HEK293 (cell line): ENCODE results near the gene KCNT1.

Source experiments
- CTCF ChIA-PET: fragments of 350-600 bp; formaldehyde crosslinking; extraction: SDS; loops from one replicate; lab custom pipeline; 2021; ENCODE audit warnings: antibody characterized with exemption; lab: Yijun Ruan, JAX
- POLR2A ChIA-PET: fragments of 300-600 bp; formaldehyde crosslinking; extraction: SDS; loops from one replicate; lab custom pipeline; 2020; ENCODE audit warnings: antibody characterized with exemption, inconsistent platforms; lab: Yijun Ruan, JAX
- H3K27ac ChIP-seq: fragments of 200-500 bp; sonication (Bioruptor generic); 2 replicates; pipeline ENCODE4 v1.5.1; 2014; ENCODE audit warnings: low read depth, low read length, control low read depth, inconsistent platforms; ENCODE audit errors: extremely low read depth
- H3K36me3 ChIP-seq, 2 experiments: fragments of 200-500 bp in 1 of 2; sonication (Bioruptor generic) in 1 of 2; 1 replicate in 1 of 2; 2 replicates in 1 of 2; pipeline ENCODE4 v1.5.1; 2014 to 2017; ENCODE audit warnings: inconsistent platforms in 2 of 2, low read length in 2 of 2; ENCODE audit not compliant: control insufficient read depth in 2 of 2, insufficient read depth in 1 of 2
- H3K4me1 ChIP-seq: fragments of 200-500 bp; sonication (Bioruptor generic); 2 replicates; pipeline ENCODE4 v1.5.1; 2014; ENCODE audit warnings: mild to moderate bottlenecking, low read length, inconsistent platforms; ENCODE audit not compliant: control insufficient read depth, insufficient read depth
- H3K4me3 ChIP-seq: 2 replicates; pipeline ENCODE4 v1.5.1; 2011; ENCODE audit warnings: low read depth, mild to moderate bottlenecking, control low read depth, low read length, moderate library complexity
- H3K9me3 ChIP-seq: fragments of 200-500 bp; sonication (Bioruptor generic); 2 replicates; pipeline ENCODE4 v1.5.1; 2014; ENCODE audit warnings: low read depth, low read length, inconsistent platforms; ENCODE audit not compliant: control insufficient read depth, insufficient read depth
- KLF16 ChIP-seq: fragments of 450-650 bp; formaldehyde crosslinking; IDR thresholded peaks from 2 replicates; pipeline ENCODE4 v1.5.1; 2017; ENCODE audit warnings: missing biosample characterization, missing genetic modification characterization
- MZF1 ChIP-seq: fragments of 450-650 bp; formaldehyde crosslinking; IDR thresholded peaks from 2 replicates; pipeline ENCODE4 v1.5.1; 2017; ENCODE audit warnings: missing biosample characterization, missing genetic modification characterization, borderline replicate concordance
- OSR2 ChIP-seq: fragments of 450-650 bp; formaldehyde crosslinking; IDR thresholded peaks from 2 replicates; pipeline ENCODE4 v1.5.1; 2016; ENCODE audit warnings: missing biosample characterization, missing genetic modification characterization
- OVOL3 ChIP-seq: fragments of 450-650 bp; formaldehyde crosslinking; IDR thresholded peaks from 2 replicates; pipeline ENCODE4 v1.5.1; 2016; ENCODE audit warnings: missing biosample characterization, missing genetic modification characterization
- PBX3 ChIP-seq: sonication (generic); formaldehyde crosslinking; IDR thresholded peaks from 2 replicates; pipeline ENCODE4 v1.8.1; 2022; ENCODE audit warnings: mild to moderate bottlenecking, moderate library complexity, missing genetic modification reagents
- PRDM4 ChIP-seq: fragments of 450-650 bp; formaldehyde crosslinking; IDR thresholded peaks from 2 replicates; pipeline ENCODE4 v1.5.1; 2017; ENCODE audit warnings: missing biosample characterization, missing genetic modification characterization
- SCRT1 ChIP-seq: fragments of 450-650 bp; formaldehyde crosslinking; IDR thresholded peaks from 2 replicates; pipeline ENCODE4 v1.5.1; 2016; ENCODE audit warnings: missing biosample characterization, missing genetic modification characterization, borderline replicate concordance
- SETDB1 ChIP-seq: IDR thresholded peaks from one replicate; pipeline ENCODE4 v1.6.1; 2017; ENCODE audit warnings: mild to moderate bottlenecking, low read length, moderate library complexity, mixed read lengths; ENCODE audit not compliant: insufficient read length
- SP7 ChIP-seq: fragments of 450-650 bp; formaldehyde crosslinking; IDR thresholded peaks from 2 replicates; pipeline ENCODE4 v1.5.1; 2016; ENCODE audit warnings: missing biosample characterization, missing genetic modification characterization
- YY2 ChIP-seq: fragments of 450-650 bp; formaldehyde crosslinking; IDR thresholded peaks from 2 replicates; pipeline ENCODE4 v1.5.1; 2016; ENCODE audit warnings: missing biosample characterization, missing genetic modification characterization
- ZBTB48 ChIP-seq: fragments of 450-650 bp; formaldehyde crosslinking; IDR thresholded peaks from 2 replicates; pipeline ENCODE4 v1.5.1; 2016; ENCODE audit warnings: missing biosample characterization, missing genetic modification characterization
- ZBTB8A ChIP-seq: fragments of 450-650 bp; formaldehyde crosslinking; IDR thresholded peaks from 2 replicates; pipeline ENCODE4 v1.5.1; 2016; ENCODE audit warnings: missing biosample characterization, missing genetic modification characterization
- ZNF10 ChIP-seq: fragments of 450-650 bp; formaldehyde crosslinking; IDR thresholded peaks from 2 replicates; pipeline ENCODE4 v1.5.1; 2017; ENCODE audit warnings: missing biosample characterization, missing genetic modification characterization
- ZNF16 ChIP-seq: fragments of 450-650 bp; formaldehyde crosslinking; IDR thresholded peaks from 2 replicates; pipeline ENCODE4 v1.5.1; 2016; ENCODE audit warnings: low read depth, missing biosample characterization, missing genetic modification characterization
- ZNF174 ChIP-seq: fragments of 450-650 bp; formaldehyde crosslinking; IDR thresholded peaks from 2 replicates; pipeline ENCODE4 v1.5.0; 2017; ENCODE audit warnings: missing biosample characterization, mild to moderate bottlenecking, missing genetic modification characterization
- ZNF211 ChIP-seq: fragments of 450-650 bp; formaldehyde crosslinking; IDR thresholded peaks from 2 replicates; pipeline ENCODE4 v1.5.1; 2016; ENCODE audit warnings: low read depth, missing biosample characterization, missing genetic modification characterization
- ZNF223 ChIP-seq: fragments of 450-650 bp; formaldehyde crosslinking; IDR thresholded peaks from 2 replicates; pipeline ENCODE4 v1.5.1; 2016; ENCODE audit warnings: missing biosample characterization, missing genetic modification characterization
- ZNF248 ChIP-seq: fragments of 450-650 bp; formaldehyde crosslinking; IDR thresholded peaks from 2 replicates; pipeline ENCODE4 v1.5.1; 2017; ENCODE audit warnings: missing biosample characterization, missing genetic modification characterization
- ZNF324 ChIP-seq: fragments of 450-650 bp; formaldehyde crosslinking; IDR thresholded peaks from 2 replicates; pipeline ENCODE4 v1.5.1; 2016; ENCODE audit warnings: missing biosample characterization, missing genetic modification characterization
- ZNF426 ChIP-seq: fragments of 450-650 bp; formaldehyde crosslinking; IDR thresholded peaks from 2 replicates; pipeline ENCODE4 v1.5.1; 2017; ENCODE audit warnings: missing biosample characterization, missing genetic modification characterization, mild to moderate bottlenecking, inconsistent platforms, moderate library complexity
- ZNF513 ChIP-seq: fragments of 450-650 bp; IDR thresholded peaks from 2 replicates; pipeline ENCODE4 v1.5.1; 2018; ENCODE audit warnings: missing biosample characterization, missing genetic modification characterization
- ZNF514 ChIP-seq: fragments of 450-650 bp; formaldehyde crosslinking; IDR thresholded peaks from 2 replicates; pipeline ENCODE4 v1.5.1; 2016; ENCODE audit warnings: missing biosample characterization, missing genetic modification characterization
- ZNF529 ChIP-seq: fragments of 450-650 bp; formaldehyde crosslinking; IDR thresholded peaks from 2 replicates; pipeline ENCODE4 v1.5.1; 2017; ENCODE audit warnings: missing genetic modification characterization, missing biosample characterization; ENCODE audit not compliant: insufficient replicate concordance
- ZNF548 ChIP-seq: fragments of 450-650 bp; formaldehyde crosslinking; IDR thresholded peaks from 2 replicates; pipeline ENCODE4 v1.5.1; 2016; ENCODE audit warnings: missing biosample characterization, missing genetic modification characterization
- ZNF585B ChIP-seq: fragments of 450-650 bp; formaldehyde crosslinking; IDR thresholded peaks from 2 replicates; pipeline ENCODE4 v1.5.1; 2016; ENCODE audit warnings: missing biosample characterization, missing genetic modification characterization
- ZNF76 ChIP-seq: fragments of 450-650 bp; formaldehyde crosslinking; IDR thresholded peaks from 2 replicates; pipeline ENCODE4; 2016; ENCODE audit warnings: low read depth, missing biosample characterization, missing genetic modification characterization, borderline replicate concordance
- ZNF830 ChIP-seq: fragments of 450-650 bp; IDR thresholded peaks from 2 replicates; pipeline ENCODE4 v1.5.0; 2018; ENCODE audit warnings: missing biosample characterization, missing genetic modification characterization, low read depth, mild to moderate bottlenecking, moderate library complexity
- ZNF837 ChIP-seq: fragments of 450-650 bp; formaldehyde crosslinking; IDR thresholded peaks from 2 replicates; pipeline ENCODE4 v1.5.1; 2016; ENCODE audit warnings: missing biosample characterization, missing genetic modification characterization
- TF ChIP-seq, protein P1 (sequence below): fragments of 450-650 bp; formaldehyde crosslinking; IDR thresholded peaks from 2 replicates; pipeline ENCODE4; 2016; ENCODE audit warnings: missing biosample characterization, missing genetic modification characterization

KCNT1 gene

DNA sequence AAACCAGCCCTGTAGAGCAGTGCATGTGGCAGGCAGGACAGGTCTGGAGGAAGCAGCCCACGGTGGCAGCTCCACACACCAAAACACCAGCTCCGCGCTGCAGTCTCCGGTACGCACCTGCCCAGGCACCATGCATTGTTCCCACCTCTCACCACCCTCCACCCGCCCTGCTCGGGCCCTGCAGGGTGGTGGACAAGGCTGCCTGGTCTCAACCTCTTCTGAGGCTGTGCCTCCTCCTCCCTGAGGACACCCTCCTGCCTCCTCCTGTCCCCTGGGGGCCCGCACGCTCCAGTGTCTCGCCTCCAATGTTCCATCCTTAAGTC lies 96.2 kb downstream of the KCNT1 start:
- no peaks in the 10 kb centered on the region for H3K4me1 ChIP-seq
- ChIA-PET CTCF (interaction anchor here (0.6 to 5.2 kb wide), 21 partner anchors 9 to 353 kb away, joined by 3 to 23 read pairs (median 4); no protein-coding TSS in a partner anchor), POLR2A (no interaction called here)
- no peak overlapping the region for H3K4me3 ChIP-seq
- no peak overlapping the region for H3K27ac ChIP-seq
- no peak for TF ChIP-seq SP7 (tag by site-specific recombination)
- TF ChIP-seq OSR2 (tag by site-specific recombination), result no peak
- TF ChIP-seq ZNF585B, result no peak
- TF ChIP-seq SCRT1 (tag by site-specific recombination), result no peak
- TF ChIP-seq PRDM4 (tag by site-specific recombination), result no peak
- no peak for TF ChIP-seq ZBTB48 (tag by site-specific recombination)
- no peak for TF ChIP-seq PBX3 (CRISPR knock-in tag)
- TF ChIP-seq ZNF223 (tag by site-specific recombination), result no peak
- TF ChIP-seq ZNF830 (tag by site-specific recombination), result no peak
- TF ChIP-seq MZF1 (tag by site-specific recombination), result no peak
- TF ChIP-seq ZNF248 (tag by site-specific recombination), result no peak
- TF ChIP-seq ZNF514 (tag by site-specific recombination), result no peak
- no peak for TF ChIP-seq ZNF324 (tag by site-specific recombination)
- no peak for TF ChIP-seq KLF16 (tag by site-specific recombination)
- TF ChIP-seq, protein P1, sequence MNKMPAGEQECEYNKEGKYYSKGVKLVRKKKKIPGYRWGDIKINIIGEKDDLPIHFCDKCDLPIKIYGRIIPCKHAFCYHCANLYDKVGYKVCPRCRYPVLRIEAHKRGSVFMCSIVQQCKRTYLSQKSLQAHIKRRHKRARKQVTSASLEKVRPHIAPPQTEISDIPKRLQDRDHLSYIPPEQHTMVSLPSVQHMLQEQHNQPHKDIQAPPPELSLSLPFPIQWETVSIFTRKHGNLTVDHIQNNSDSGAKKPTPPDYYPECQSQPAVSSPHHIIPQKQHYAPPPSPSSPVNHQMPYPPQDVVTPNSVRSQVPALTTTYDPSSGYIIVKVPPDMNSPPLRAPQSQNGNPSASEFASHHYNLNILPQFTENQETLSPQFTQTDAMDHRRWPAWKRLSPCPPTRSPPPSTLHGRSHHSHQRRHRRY (tag by site-specific recombination), result no peak
- no peak for TF ChIP-seq SETDB1
- TF ChIP-seq YY2 (tag by site-specific recombination), result no peak
- TF ChIP-seq ZNF174 (tag by site-specific recombination), result no peak
- no peak for TF ChIP-seq ZNF16 (tag by site-specific recombination)
- H3K36me3 ChIP-seq, result no peaks in the 10 kb centered on the region
- no peaks in the 10 kb centered on the region for H3K9me3 ChIP-seq

- TF ChIP-seq SP7 (tag by site-specific recombination) (no peak), ZNF76 (tag by site-specific recombination) (no peak), ZNF426 (tag by site-specific recombination) (no peak), ZNF548 (no peak), ZNF513 (tag by site-specific recombination) (no peak), ZNF837 (tag by site-specific recombination) (no peak), ZNF529 (tag by site-specific recombination) (no peak), ZNF10 (tag by site-specific recombination) (no peak), OVOL3 (tag by site-specific recombination) (no peak), ZBTB8A (tag by site-specific recombination) (no peak), ZNF211 (tag by site-specific recombination) (no peak)
- TF ChIP-seq, protein P1 (tag by site-specific recombination), result no peak
- TF ChIP-seq, all 188 proteins: peak for 0
- H3K4me3 ChIP-seq, result no peak overlapping the region
- H3K4me1 ChIP-seq, result no peaks in the 10 kb centered on the region
- H3K9me3 ChIP-seq, result no peaks in the 10 kb centered on the region
- no peak overlapping the region for H3K27ac ChIP-seq
- ChIA-PET POLR2A (no interaction called here), CTCF (interaction anchor here (0.6 to 5.2 kb wide), 4 partner anchors 11 to 661 kb away, joined by 3 to 23 read pairs (median 4); no protein-coding TSS in a partner anchor)
- H3K36me3 ChIP-seq, result no peaks in the 10 kb centered on the region
These were observed 97.3 kb downstream of the KCNT1 start for GRCh38 chr9:135799261-135799660.
